Smooth muscle cell of bladder (primary cell): ENCODE data around the gene NOL4L. TPM values are rescaled to one million over a fixed set of nuclear protein-coding genes. Genes with fewer than 3 reads are reported as not detected.

Source experiments
- total RNA-seq: library from RNA; depleted of rRNA; stranded (reverse); fragments of >200 nt; gene quantifications from 2 replicates; pipeline ENCODE4 v1.2.3, GENCODE V29; 2014

NOL4L gene
- 3.7 and 5.1 TPM in 2 replicates for total RNA-seq

DNA sequence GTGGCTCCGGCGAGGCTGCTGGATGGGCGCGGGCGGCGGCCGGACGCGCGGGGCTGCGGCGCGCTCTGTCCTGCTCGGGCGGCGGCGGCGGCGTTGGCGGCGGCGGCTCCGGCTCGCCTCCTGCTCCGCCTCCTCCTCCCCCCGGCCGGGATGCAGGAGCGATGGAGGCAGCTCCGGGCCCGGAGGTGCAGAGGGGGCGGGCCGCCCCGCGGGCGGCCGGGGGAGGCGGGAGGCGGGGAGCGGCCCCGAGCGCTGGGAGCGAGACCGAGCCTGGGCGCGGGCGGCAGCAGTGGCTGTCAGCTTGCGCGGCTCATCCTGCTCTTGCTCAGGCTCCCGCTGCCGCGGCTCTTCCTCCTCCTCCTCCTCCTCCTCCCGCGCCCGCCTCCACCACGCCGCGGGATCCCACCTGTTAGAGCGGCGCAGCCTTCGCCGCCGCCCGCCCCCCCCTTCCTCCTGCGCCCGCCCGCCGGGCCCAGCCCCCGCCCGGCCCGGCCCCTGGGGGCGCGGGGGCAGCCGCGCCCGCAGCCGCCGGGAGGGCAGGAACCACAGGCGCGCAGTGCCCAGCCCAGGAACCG, at the start of gene NOL4L:
NOL4L (minus strand) TSS at position 323 of the 575 bp plus-strand sequence. CDS start 443 bp downstream, outside the sequence.

Other genes with a start within 250 kb of the NOL4L start
- 26.5 and 29.7 TPM in 2 replicates for gene ASXL1, start 227.0 kb downstream of the NOL4L start, total RNA-seq
- 0.09 TPM in 1 of 2 replicates, not detected in the other for gene C20orf203, start 88.6 kb upstream of the NOL4L start, total RNA-seq
- 17.2 and 22.9 TPM in 2 replicates for gene COMMD7, start 158.1 kb upstream of the NOL4L start, total RNA-seq
- gene DNMT3B, start 177.1 kb upstream of the NOL4L start, total RNA-seq: 0.85 and 1.0 TPM in 2 replicates
- 55.8 and 69.4 TPM in 2 replicates for gene MAPRE1, start 234.6 kb upstream of the NOL4L start, total RNA-seq